ENCODE data around the gene CBLL1. TPM values are rescaled to one million over a fixed set of nuclear protein-coding genes. Genes with fewer than 3 reads are reported as not detected.

The CBLL1 gene
- total RNA-seq, 1 experiment from 2014 or later: 35.0 TPM

GRCh38 chr7:107708956-107709355 is 35.0 kb upstream of the CBLL1 start:
- no peak overlapping the region for H2AFZ ChIP-seq (ENCODE audit: low read depth, low read length, poor library complexity, severe bottlenecking)
- ChIA-PET RAD21 (ENCODE audit: low non-redundant PET in 1 of 2, low total read pairs in 2 of 2, uncharacterized antibody in 2 of 2, unreplicated experiment in 2 of 2) (no interaction called here), CTCF (no interaction called here), POLR2A (no interaction called here)
- no peaks in the 10 kb centered on the region for H3K79me2 ChIP-seq (ENCODE audit: insufficient read depth, low read length)
- H3K4me3 ChIP-seq (replicated peaks in 1 of 2; ENCODE audit: low read depth in 1 of 2, low read length in 2 of 2): no peak overlapping the region
- ATAC-seq (no peak), DNase-seq (ENCODE audit: low read depth, low spot score) (no peak)
- no peaks in the 10 kb centered on the region for H3K27me3 ChIP-seq (ENCODE audit: insufficient read depth, low read length)
- no peaks in the 10 kb centered on the region for H3K36me3 ChIP-seq (ENCODE audit: control insufficient read depth in 1 of 2, insufficient read depth in 2 of 2, low read length in 2 of 2)
- H3K9me2 ChIP-seq (ENCODE audit: insufficient read depth): no peaks in the 10 kb centered on the region
- H3K4me1 ChIP-seq (ENCODE audit: control insufficient read depth in 1 of 2, insufficient read depth in 2 of 2, low read length in 2 of 2): no peaks in the 10 kb centered on the region
- intact Hi-C loops (cut with micrococcal nuclease): no loop called here
- TF ChIP-seq CTCF (IDR thresholded peaks at IDR 0.05 in 2 of 3, conservative IDR thresholded peaks at IDR 0.05 in 1 of 3; ENCODE audit: borderline replicate concordance in 1 of 3, insufficient read depth in 1 of 3, low read depth in 2 of 3, low read length in 2 of 3) (no peak), SP1 (IDR thresholded peaks at IDR 0.05; ENCODE audit: low read depth) (no peak), POLR2A (IDR thresholded peaks at IDR 0.05; ENCODE audit: borderline replicate concordance, extremely low read depth, insufficient read depth, insufficient read length) (no peak), FOSL1 (IDR thresholded peaks at IDR 0.05; ENCODE audit: low read depth) (no peak), RAD21 (IDR thresholded peaks at IDR 0.05; ENCODE audit: low read depth) (no peak), ATF3 (IDR thresholded peaks at IDR 0.05) (no peak)
- no peaks in the 10 kb centered on the region for H3K9me3 ChIP-seq (ENCODE audit: control insufficient read depth in 1 of 2, insufficient read depth in 1 of 2, low read depth in 1 of 2, low read length in 2 of 2)
- H3K9ac ChIP-seq (ENCODE audit: low read length): no peak overlapping the region
- H3K27ac ChIP-seq (ENCODE audit: low read depth, low read length): no peak overlapping the region
- no peaks in the 10 kb centered on the region for H4K20me1 ChIP-seq (ENCODE audit: insufficient read depth)
- BruUV-seq (replicated peaks): no TSS peak
- H3K4me2 ChIP-seq (ENCODE audit: low read length): no peak overlapping the region

- no peak for DNase-seq (ENCODE audit: low read depth, low spot score)
- no peaks in the 10 kb centered on the region for H3K4me1 ChIP-seq (ENCODE audit: control insufficient read depth in 1 of 2, insufficient read depth in 2 of 2, low read length in 2 of 2)
- no peak for TF ChIP-seq CBX3 (IDR thresholded peaks at IDR 0.05; ENCODE audit: low read depth)
- no peak for TF ChIP-seq CEBPB (IDR thresholded peaks at IDR 0.05; ENCODE audit: low read depth)
- no peak for TF ChIP-seq TCF7L2 (IDR thresholded peaks at IDR 0.05; ENCODE audit: borderline replicate concordance, extremely low read depth, insufficient read depth, insufficient read length)
- H3K79me2 ChIP-seq (ENCODE audit: insufficient read depth, low read length): no peaks in the 10 kb centered on the region
- H3K4me2 ChIP-seq (ENCODE audit: low read length): no peak overlapping the region
- H3K9me3 ChIP-seq (ENCODE audit: control insufficient read depth in 1 of 2, insufficient read depth in 1 of 2, low read depth in 1 of 2, low read length in 2 of 2): no peaks in the 10 kb centered on the region
- H3K4me3 ChIP-seq (replicated peaks in 1 of 2; ENCODE audit: low read depth in 1 of 2, low read length in 2 of 2): no peak overlapping the region
- intact Hi-C loops (cut with micrococcal nuclease): no loop called here
- no peak for ATAC-seq
- ChIA-PET CTCF (no interaction called here), POLR2A (no interaction called here), RAD21 (ENCODE audit: low non-redundant PET in 1 of 2, low total read pairs in 2 of 2, uncharacterized antibody in 2 of 2, unreplicated experiment in 2 of 2) (no interaction called here)
- H3K27ac ChIP-seq (ENCODE audit: low read depth, low read length): no peak overlapping the region
- no peak overlapping the region for H3K9ac ChIP-seq (ENCODE audit: low read length)
- no peaks in the 10 kb centered on the region for H3K27me3 ChIP-seq (ENCODE audit: insufficient read depth, low read length)
- no peaks in the 10 kb centered on the region for H4K20me1 ChIP-seq (ENCODE audit: insufficient read depth)
- no TSS peak for BruUV-seq (replicated peaks)
- no peaks in the 10 kb centered on the region for H3K9me2 ChIP-seq (ENCODE audit: insufficient read depth)
- no peaks in the 10 kb centered on the region for H3K36me3 ChIP-seq (ENCODE audit: control insufficient read depth in 1 of 2, insufficient read depth in 2 of 2, low read length in 2 of 2)
- H2AFZ ChIP-seq (ENCODE audit: low read depth, low read length, poor library complexity, severe bottlenecking): no peak overlapping the region
These were observed 32.6 kb upstream of the CBLL1 start for GRCh38 chr7:107711301-107711700.
